Caco-2 (cell line): Measurements from ENCODE around the gene CARS2. TPM values are rescaled to one million over a fixed set of nuclear protein-coding genes. Genes with fewer than 3 reads are reported as not detected.

ENCODE experiments used
- Bru-seq: library from RNA; stranded (reverse); fragments of 400-500 nt; gene quantifications from one replicate; lab custom pipeline; 2021; lab: Mats Ljungman, UMichigan
- BruChase-seq, 2 experiments: library from RNA; stranded (reverse); fragments of 400-500 nt; gene quantifications; one replicate each; lab custom pipeline; 2021; lab: Mats Ljungman, UMichigan
- BruUV-seq: library from RNA; stranded (reverse); fragments of 400-500 nt; replicated peaks from 2 replicates; lab custom pipeline; 2021; lab: Mats Ljungman, UMichigan
- CTCF ChIA-PET: fragments of 300-600 bp; sonication (Branson Sonifier 250); formaldehyde crosslinking; loops from one replicate; lab custom pipeline; 2022; ENCODE audit warnings: antibody characterized with exemption; lab: Charles Lee
- POLR2A ChIA-PET: fragments of 300-600 bp; sonication (Branson Sonifier 250); formaldehyde crosslinking; loops from one replicate; lab custom pipeline; 2022; ENCODE audit warnings: antibody characterized with exemption; lab: Charles Lee
- DNase-seq, 2 experiments: peaks; one replicate each; pipeline versions ENCODE4 v3.0.0 to v3.0.0-alpha.2; 2020 to 2022
- H3K27me3 ChIP-seq: replicated peaks from 2 replicates; pipeline ENCODE4 v1.6.0; 2011; ENCODE audit warnings: low read length; ENCODE audit not compliant: control insufficient read depth, insufficient read depth
- H3K36me3 ChIP-seq: 2 replicates; pipeline ENCODE4 v1.5.1; 2011; ENCODE audit warnings: low read length; ENCODE audit not compliant: control insufficient read depth, insufficient read depth
- H3K4me1 ChIP-seq: fragments of 250-450 bp; sonication (Bioruptor Pico); 2 replicates; pipeline ENCODE4 v1.5.1; 2020; ENCODE audit warnings: mild to moderate bottlenecking
- H3K4me3 ChIP-seq: 2 replicates; pipeline ENCODE4 v1.5.1; 2011; ENCODE audit warnings: low read depth, mild to moderate bottlenecking, control low read depth, low read length
- H3K9me3 ChIP-seq: fragments of 250-450 bp; sonication (Bioruptor Pico); 2 replicates; pipeline ENCODE4 v1.5.1; 2020; ENCODE audit warnings: mild to moderate bottlenecking, moderate library complexity
- H3K27ac Mint-ChIP-seq: one replicate; pipeline ENCODE4 v1.8.0; 2022; ENCODE audit warnings: mixed read lengths; ENCODE audit not compliant: unreplicated experiment
- H3K27me3 Mint-ChIP-seq: one replicate; pipeline ENCODE4 v1.8.0; 2022; ENCODE audit warnings: mixed read lengths; ENCODE audit not compliant: insufficient read depth, unreplicated experiment
- H3K36me3 Mint-ChIP-seq: one replicate; pipeline ENCODE4 v1.8.0; 2022; ENCODE audit warnings: mild to moderate bottlenecking, mixed read lengths; ENCODE audit not compliant: insufficient read depth, unreplicated experiment
- H3K4me1 Mint-ChIP-seq: one replicate; pipeline ENCODE4 v1.8.0; 2022; ENCODE audit warnings: low read depth, mixed read lengths; ENCODE audit not compliant: unreplicated experiment
- H3K4me3 Mint-ChIP-seq: one replicate; pipeline ENCODE4 v1.8.0; 2022; ENCODE audit warnings: mild to moderate bottlenecking, moderate library complexity, mixed read lengths; ENCODE audit not compliant: unreplicated experiment
- H3K9me3 Mint-ChIP-seq: one replicate; pipeline ENCODE4 v1.8.0; 2022; ENCODE audit warnings: mixed read lengths; ENCODE audit not compliant: unreplicated experiment
- intact Hi-C: fragments of 100-400 bp; cut with micrococcal nuclease; formaldehyde crosslinking; loops from one replicate; pipeline ENCODE4 v1.10.0; 2022; ENCODE audit not compliant: unreplicated experiment
- long read RNA-seq: library from polyadenylated mRNA; stranded (forward); transcript quantifications from one replicate; pipeline ENCODE4 v2.0.0, GENCODE V29; 2022
- total RNA-seq: library from RNA; stranded (reverse); gene quantifications from 2 replicates; pipeline ENCODE4 v1.2.3, GENCODE V29; 2022
- TF ChIP-seq, protein P1 (sequence below), 2 experiments: fragments of 200-600 bp in 1 of 2; IDR thresholded peaks; 1 replicate in 1 of 2; 2 replicates in 1 of 2; pipeline versions ENCODE4 v1.5.1 to v1.8.0; 2011 to 2022; ENCODE audit warnings: antibody characterized with exemption in 1 of 2, control low read depth in 1 of 2, inconsistent platforms in 1 of 2, low read depth in 1 of 2, low read length in 1 of 2, mild to moderate bottlenecking in 1 of 2, moderate library complexity in 1 of 2; ENCODE audit not compliant: insufficient read depth in 1 of 2, severe bottlenecking in 1 of 2, unreplicated experiment in 1 of 2

CARS2 gene, protein sequence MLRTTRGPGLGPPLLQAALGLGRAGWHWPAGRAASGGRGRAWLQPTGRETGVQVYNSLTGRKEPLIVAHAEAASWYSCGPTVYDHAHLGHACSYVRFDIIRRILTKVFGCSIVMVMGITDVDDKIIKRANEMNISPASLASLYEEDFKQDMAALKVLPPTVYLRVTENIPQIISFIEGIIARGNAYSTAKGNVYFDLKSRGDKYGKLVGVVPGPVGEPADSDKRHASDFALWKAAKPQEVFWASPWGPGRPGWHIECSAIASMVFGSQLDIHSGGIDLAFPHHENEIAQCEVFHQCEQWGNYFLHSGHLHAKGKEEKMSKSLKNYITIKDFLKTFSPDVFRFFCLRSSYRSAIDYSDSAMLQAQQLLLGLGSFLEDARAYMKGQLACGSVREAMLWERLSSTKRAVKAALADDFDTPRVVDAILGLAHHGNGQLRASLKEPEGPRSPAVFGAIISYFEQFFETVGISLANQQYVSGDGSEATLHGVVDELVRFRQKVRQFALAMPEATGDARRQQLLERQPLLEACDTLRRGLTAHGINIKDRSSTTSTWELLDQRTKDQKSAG
- 63.1 and 68.4 TPM in 2 replicates for total RNA-seq
- Bru-seq, nascent RNA: percentile 79 among the genes with signal in this experiment
- BruChase-seq, experiment 1, labeled RNA remaining after a 2-hour chase: percentile 80 among the genes with signal in this experiment
- percentile 74 among the genes with signal in this experiment for BruChase-seq, experiment 2, labeled RNA remaining after a 6-hour chase
- long read RNA-seq, transcript CARS2-201 (15 exons, 1,879 nt): major isoform, 88 of 139 reads
- long read RNA-seq, partial matches to known transcripts: 18 of 139 reads
- long read RNA-seq, other reads (novel, unspliced or antisense): 32 of 139 reads

- no peaks in the 10 kb centered on the region for H3K27me3 Mint-ChIP-seq
- intact Hi-C loops: loop anchor here (1.0 kb wide), 1 partner anchor 9 kb away; no protein-coding TSS in a partner anchor
- no TSS peak for BruUV-seq
- CTCF ChIA-PET: interaction anchor here (1.0 kb wide), 1 partner anchor 112 kb away, joined by 3 read pairs; no protein-coding TSS in a partner anchor
- Histone ChIP-seq H3K4me1 (peaks cover 5% of the 10 kb centered on the region; the same call in 1 of the 2 replicates), H3K4me3 (peak within 1 kb of the TSS; percentile 77), H3K36me3 (no peaks in the 10 kb centered on the region), H3K9me3 (no peaks in the 10 kb centered on the region), H3K27me3 (no peaks in the 10 kb centered on the region)
- TF ChIP-seq, protein P1, sequence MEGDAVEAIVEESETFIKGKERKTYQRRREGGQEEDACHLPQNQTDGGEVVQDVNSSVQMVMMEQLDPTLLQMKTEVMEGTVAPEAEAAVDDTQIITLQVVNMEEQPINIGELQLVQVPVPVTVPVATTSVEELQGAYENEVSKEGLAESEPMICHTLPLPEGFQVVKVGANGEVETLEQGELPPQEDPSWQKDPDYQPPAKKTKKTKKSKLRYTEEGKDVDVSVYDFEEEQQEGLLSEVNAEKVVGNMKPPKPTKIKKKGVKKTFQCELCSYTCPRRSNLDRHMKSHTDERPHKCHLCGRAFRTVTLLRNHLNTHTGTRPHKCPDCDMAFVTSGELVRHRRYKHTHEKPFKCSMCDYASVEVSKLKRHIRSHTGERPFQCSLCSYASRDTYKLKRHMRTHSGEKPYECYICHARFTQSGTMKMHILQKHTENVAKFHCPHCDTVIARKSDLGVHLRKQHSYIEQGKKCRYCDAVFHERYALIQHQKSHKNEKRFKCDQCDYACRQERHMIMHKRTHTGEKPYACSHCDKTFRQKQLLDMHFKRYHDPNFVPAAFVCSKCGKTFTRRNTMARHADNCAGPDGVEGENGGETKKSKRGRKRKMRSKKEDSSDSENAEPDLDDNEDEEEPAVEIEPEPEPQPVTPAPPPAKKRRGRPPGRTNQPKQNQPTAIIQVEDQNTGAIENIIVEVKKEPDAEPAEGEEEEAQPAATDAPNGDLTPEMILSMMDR (IDR thresholded peaks at IDR 0.05; ENCODE audit: insufficient read depth in 1 of 2, low read depth in 1 of 2, low read length in 1 of 2, severe bottlenecking in 1 of 2, unreplicated experiment in 1 of 2): no peak
- H3K4me3 Mint-ChIP-seq: peak within 1 kb of the TSS; percentile 68
- H3K9me3 Mint-ChIP-seq: no peaks in the 10 kb centered on the region
- peak within 1 kb of the TSS; percentile 24 for H3K27ac Mint-ChIP-seq
- peak; percentile 98 to 99 for DNase-seq
- peaks cover 21% of the 10 kb centered on the region for H3K4me1 Mint-ChIP-seq
- POLR2A ChIA-PET: interaction anchor here (0.6 to 1.9 kb wide), 4 partner anchors 9 to 113 kb away, joined by 3 to 27 read pairs (median 8); no protein-coding TSS in a partner anchor
- H3K36me3 Mint-ChIP-seq: peaks cover 11% of the 10 kb centered on the region
Observed at GRCh38 chr13:110705826-110706569, at the start of gene CARS2. Gene CARS2, minus strand, starts transcription at chr13:110706116. Its CDS starts 23 bp downstream, at chr13:110706093.

DNA sequence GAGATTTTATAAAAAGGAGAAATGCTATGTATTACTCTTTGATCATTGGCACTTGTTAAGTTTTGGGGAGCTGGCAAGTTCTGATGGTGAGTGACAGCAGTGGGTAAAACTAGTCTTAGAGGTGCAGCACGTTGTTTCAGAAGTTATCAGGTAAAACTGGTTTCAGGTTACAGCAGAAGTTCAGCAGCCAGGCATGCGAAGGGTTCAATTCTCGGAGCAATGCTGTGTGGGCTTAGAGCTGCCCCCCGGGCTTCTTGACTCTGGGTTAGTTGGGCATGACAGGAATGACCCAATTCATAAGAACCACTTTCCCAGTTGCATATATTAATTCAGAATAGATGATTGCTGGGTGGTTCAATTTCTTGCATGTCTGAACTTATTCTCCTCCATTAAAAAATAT, 42.4 kb upstream of the CARS2 start:
- Mint-ChIP-seq H3K27me3 (no peaks in the 10 kb centered on the region), H3K4me3 (no peak overlapping the region), H3K36me3 (no peaks in the 10 kb centered on the region), H3K27ac (no peak overlapping the region), H3K4me1 (peaks cover 6% of the 10 kb centered on the region), H3K9me3 (peaks cover 25% of the 10 kb centered on the region)
- intact Hi-C loops: no loop called here
- Histone ChIP-seq H3K36me3 (no peaks in the 10 kb centered on the region), H3K4me1 (0 out of 2 replicates have a peak, but pooled peaks cover 5% of the 10 kb centered on the region), H3K4me3 (no peak overlapping the region), H3K9me3 (peaks cover 21% of the 10 kb centered on the region), H3K27me3 (no peaks in the 10 kb centered on the region)
- no peak for DNase-seq
- ChIA-PET CTCF (no interaction called here), POLR2A (no interaction called here)
- BruUV-seq: no TSS peak
- TF ChIP-seq, protein P1 (IDR thresholded peaks at IDR 0.05; ENCODE audit: insufficient read depth in 1 of 2, low read depth in 1 of 2, low read length in 1 of 2, severe bottlenecking in 1 of 2, unreplicated experiment in 1 of 2): no peak
